ENCODE results near the gene IGF1R.

DNA sequence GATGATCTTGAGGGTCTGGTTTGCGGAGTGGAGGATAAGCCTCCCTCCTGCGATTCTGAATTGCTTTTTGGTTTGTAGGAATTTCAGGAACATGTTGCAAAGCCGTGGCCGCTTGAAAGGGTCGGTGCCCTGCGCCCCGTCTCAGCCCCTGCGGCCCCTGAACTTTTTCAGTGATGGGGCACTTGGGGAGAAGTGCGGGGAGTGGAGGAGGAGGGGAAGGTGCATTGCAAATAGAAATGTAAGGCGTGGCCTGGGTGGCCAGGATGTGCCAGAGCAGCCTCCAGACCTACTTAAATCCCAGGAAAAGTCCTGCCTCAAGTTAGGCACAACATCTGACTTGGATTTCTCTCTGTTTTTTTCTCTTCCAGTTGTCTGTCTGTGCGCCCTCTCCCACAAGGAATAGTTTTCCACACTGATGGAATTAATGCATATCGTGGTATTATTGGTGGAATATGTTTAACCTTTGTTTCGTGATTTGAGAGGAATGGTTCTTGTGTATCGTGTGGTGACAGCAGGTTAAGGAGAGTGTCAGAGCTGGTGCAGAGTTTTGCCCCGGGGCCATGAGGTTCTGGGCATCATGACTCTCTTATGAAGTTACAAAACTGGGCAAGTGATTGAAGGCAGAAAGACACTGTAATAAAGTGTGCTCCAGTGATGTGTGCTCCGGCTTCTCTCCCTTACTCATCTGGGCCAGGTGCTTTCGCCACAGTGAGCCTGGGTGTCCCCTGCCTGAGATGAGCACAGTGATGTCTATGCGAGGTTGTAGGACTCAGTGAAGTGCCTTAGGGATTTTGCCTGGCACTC is 205.5 kb downstream of the IGF1R start:
- TF ChIP-seq, protein P1, sequence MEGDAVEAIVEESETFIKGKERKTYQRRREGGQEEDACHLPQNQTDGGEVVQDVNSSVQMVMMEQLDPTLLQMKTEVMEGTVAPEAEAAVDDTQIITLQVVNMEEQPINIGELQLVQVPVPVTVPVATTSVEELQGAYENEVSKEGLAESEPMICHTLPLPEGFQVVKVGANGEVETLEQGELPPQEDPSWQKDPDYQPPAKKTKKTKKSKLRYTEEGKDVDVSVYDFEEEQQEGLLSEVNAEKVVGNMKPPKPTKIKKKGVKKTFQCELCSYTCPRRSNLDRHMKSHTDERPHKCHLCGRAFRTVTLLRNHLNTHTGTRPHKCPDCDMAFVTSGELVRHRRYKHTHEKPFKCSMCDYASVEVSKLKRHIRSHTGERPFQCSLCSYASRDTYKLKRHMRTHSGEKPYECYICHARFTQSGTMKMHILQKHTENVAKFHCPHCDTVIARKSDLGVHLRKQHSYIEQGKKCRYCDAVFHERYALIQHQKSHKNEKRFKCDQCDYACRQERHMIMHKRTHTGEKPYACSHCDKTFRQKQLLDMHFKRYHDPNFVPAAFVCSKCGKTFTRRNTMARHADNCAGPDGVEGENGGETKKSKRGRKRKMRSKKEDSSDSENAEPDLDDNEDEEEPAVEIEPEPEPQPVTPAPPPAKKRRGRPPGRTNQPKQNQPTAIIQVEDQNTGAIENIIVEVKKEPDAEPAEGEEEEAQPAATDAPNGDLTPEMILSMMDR (IDR thresholded peaks at IDR 0.05; ENCODE audit: insufficient read depth, low read length, poor library complexity, severe bottlenecking): no peak
- no peak for TF ChIP-seq EZH2phosphoT487 (conservative IDR thresholded peaks at IDR 0.05; ENCODE audit: low read length)
